Iris pigment epithelial cell (primary cell): ENCODE data around the gene SPINK1.
"Not testable (repeated sequence)": the region's sequence is repeated elsewhere in the genome, so short reads cannot be mapped to it uniquely, and the experiment has no call there.

Experiments
- DNase-seq: peaks from one replicate; pipeline ENCODE4 v3.0.0-alpha.2; 2011; ENCODE audit warnings: low read depth

Gene SPINK1

DNA sequence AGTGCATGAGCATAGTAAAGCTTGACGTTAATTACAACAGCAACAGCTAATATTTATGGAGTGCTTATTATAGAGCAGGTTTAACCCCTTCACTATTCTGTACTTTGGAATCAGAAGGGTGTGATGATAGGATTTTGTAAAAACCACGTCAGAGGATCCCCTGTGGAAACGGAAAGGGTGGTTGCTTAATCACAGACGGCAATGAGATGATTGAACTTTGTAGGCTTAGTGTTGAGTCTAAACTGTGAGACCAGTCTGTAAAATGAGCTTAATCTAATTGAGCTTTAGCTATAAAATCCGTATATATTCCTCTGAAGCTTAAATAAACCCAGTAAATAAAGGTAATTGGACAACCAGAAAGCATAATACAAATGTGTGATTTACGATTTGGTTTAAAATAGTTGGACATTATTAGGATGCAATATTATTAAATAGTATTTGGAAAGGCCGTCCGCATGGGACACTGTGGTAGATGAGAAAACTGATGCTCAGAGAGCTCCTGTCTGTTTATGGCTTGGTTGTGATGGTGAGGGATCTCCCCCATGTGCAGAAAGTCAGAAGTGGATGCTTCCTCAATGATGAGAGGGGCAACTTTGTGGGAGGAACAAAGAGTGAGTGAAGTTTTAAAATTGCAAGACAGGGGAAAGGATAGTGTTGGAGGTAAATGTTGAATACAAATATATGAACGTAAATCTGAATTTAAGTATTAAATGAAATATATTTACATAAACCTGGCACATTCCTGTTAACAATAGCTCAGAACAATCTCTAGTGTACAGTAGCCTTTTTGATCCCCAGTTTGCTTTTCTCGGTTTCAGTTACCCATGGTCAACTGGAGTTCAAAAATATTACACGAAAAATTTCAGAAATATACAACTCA lies 23.7 kb upstream of the SPINK1 start:
- no peak for DNase-seq

DNA sequence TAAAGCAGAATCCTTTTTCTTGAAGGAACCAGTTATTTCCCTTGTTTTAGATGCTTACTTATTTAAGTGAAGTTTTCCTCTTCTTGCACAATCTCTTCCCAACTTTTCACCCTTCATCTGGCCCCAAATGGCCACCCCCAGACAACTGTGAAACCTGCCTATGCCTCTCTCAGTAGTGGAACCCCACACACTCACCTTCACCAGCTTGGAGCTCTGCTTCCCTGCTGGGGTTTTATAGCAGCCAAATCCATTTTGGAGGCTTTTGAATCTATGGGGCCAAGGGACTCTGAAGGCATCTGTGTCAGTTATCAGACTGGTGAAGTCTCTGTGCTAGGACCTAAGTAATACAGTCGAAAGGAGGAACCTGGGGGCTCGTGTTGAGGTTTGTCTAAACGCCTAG lies 22.9 kb upstream of the SPINK1 start:
- no peak for DNase-seq

DNA sequence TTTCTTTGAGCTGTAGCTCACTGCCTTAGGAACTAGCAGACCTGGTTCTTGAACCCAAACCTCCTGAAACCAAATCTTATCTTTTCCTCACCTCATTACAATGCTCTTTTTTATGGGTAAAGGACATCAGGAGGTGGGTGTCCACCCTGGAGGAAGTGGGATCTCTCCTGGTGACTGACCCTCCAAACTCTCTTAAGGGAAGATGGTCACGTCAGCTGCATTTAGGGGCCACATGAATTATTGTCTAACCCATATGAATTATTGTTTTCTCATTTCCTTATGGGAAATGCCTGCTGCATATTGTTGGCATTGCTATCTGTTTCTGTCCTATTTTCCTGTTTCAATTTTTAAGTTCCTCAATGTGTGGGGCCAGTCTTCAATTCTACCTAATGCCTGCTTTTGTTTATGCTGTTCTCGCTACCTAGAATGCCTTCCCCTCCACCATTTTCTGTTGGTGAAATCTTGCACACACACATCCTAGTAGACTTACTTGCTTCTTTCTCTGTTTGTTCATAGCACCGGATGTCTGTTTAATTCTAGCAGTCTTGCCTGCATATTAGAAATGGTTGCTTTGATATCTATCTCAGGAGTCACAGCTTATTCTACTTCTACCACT lies 22.0 kb upstream of the SPINK1 start:
- DNase-seq: no peak

DNA sequence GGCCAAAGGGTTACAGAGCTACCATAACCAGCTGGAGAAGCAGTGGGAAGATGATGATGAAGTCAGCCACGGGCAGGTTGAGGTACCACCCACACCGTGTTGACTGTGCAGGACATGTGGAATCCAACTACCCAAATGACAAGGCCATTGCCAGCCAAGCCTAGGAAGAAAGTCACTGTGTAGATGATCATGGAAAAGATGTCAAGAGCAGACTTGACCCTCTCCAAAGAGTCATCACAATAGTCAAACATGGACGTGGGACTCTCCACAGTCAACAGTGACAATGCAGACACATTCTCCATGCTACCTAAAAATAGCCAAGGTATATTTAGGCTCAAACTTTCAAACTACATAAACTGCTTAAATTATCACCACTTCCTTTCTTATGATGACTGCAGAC lies 20.9 kb upstream of the SPINK1 start:
- no peak for DNase-seq

DNA sequence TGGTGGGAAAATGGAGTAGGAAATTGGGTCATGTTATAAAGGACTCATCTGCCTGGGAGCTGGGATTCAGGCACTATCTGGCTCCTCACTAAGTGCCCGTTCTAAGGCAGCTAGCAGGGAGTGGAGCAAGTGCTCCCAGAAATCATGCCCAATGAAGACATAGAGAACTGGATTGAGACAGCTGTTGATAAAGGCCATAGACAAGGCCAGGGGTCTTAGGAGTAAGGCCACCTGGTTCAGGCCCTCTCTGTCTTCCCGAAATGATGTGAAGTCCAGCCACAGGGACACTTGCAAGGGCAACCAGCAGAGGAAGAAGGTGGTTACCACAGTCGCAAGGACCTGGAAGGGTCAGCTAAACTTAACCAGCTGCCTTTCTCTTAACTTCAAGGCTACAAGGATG lies 20.1 kb upstream of the SPINK1 start:
- no peak for DNase-seq

DNA sequence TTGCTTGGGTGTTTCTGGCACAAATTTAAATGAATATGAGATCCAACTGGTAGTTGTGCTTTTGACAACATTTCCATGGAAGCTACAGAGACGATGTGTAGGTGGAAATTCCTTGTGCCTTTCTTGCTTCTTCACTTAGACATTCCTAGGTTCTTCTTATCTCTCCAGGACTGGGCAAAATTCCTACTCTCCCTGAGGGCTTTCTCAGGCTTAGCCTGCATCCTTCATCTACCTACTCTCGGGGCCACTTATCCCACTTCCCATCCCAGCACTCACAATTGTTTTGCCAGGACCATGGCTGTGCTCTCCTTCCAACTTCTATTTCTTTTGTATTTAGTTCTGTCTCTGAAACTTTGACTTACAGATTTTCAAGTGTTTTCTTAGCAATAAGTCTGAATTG lies 17.8 kb upstream of the SPINK1 start:
- DNase-seq: no peak

DNA sequence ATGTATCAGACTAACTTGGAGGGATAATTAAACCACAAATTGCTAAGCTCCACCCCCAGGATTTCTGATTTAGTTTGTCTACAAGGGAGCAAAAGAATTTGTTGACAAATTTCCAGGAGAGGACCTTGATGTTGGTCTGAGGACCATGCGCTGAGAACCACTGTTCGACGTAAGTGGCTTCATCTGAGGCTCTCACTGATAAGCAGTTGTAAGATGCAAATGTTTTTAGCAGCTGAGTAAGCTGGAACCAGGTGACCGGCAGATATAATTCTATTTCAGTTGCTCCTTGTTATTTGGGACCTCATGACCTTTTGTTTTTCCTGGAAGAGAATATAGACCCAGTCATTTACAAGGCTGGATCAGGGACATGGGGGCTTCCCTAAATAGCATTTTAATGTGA lies 14.1 kb upstream of the SPINK1 start:
- no peak for DNase-seq

DNA sequence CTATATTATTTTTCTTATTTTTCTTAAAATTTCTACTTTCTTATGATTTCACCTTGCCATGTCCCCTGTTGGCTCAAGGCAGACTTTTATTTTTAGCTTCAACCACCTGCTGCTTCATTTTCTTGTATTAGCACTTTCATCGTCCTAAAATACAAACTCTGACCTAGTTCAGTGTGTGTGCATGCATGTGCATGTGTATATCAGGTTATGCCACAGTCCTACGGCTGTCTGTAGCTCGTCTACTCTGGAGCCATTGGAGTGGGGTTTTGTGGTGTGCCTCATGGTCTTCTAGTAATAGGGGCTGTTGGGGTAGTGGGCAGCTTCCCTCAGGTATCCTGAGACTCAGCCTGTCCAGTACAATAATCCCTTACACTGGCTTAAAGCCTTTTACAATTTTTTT lies 13.4 kb upstream of the SPINK1 start:
- DNase-seq: no peak

DNA sequence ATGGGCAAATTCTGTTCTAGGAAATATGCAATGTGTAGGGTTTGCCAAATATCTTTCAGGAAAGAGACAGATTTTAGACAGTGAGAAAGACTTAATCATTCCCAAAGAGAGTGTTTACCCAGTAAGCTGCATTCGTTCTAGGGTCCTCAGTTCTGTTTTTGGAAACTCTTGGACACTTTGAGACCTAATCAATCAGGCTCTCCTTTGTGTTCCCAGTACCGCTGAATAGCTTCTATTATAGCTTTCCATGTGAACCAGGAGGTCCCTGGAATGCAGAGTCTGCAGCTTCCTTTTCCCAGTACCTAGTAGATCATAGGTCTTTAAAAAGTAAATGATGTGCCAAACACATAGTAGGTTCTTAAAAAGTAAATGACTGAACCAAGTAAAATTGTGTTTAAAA lies 11.4 kb upstream of the SPINK1 start:
- no peak for DNase-seq

DNA sequence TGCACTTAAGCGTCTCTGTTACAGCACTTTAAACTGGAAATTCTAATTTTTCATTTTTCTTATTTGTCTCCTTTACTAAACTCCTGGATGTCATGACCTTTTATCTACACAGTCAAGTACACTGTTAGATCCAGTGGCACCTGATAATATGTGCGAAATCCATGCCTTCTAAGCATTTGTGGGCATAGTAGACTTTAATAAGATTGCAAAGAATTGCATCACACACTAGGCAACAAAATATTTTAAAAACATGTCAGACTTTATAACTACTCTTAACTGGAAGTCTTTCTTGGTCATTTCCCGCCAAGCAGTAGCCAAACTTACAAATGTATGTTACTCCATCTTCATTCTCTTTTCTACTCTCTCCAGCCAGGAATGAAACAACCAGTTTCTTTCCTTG lies 5.0 kb upstream of the SPINK1 start:
- DNase-seq: no peak

DNA sequence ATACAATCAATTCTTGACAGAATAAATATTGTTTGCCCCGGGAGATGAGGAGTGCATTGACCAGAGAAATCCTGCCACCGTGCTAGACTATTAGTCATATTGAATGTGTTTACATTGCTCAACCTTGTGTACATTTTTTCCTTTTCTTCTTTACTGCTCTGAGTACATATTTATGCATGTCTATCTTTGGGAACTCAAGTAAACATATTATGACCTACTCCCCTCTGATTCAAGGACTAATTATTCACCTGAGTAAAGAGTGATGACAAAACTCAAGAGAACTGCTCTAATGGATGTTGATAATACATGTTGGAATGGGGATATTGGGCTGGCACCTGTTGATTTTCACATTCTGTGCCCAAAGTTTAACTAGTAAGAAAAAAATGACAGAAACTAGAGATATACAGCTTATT lies 3.9 kb upstream of the SPINK1 start:
- peak; percentile 72 for DNase-seq

DNA sequence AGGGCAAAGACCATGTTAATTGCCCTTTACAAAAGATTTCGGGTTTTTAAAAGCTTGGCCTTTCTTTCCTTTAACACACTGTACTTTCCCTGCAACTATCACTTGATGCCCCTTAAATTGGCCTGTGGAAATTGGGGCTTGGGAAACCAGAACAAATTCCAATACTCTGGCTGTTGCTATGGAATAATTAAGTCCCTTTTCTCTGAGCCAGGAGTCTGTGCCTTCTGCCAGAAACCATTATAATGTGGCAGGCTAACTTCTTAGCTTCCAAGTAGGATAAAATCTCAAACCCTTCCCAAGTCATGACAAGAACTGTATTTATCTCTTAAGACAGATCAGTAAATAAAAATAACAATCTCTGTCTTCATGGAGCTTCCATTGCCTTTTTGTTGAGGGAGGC lies 1.1 kb upstream of the SPINK1 start:
- no peak for DNase-seq

DNA sequence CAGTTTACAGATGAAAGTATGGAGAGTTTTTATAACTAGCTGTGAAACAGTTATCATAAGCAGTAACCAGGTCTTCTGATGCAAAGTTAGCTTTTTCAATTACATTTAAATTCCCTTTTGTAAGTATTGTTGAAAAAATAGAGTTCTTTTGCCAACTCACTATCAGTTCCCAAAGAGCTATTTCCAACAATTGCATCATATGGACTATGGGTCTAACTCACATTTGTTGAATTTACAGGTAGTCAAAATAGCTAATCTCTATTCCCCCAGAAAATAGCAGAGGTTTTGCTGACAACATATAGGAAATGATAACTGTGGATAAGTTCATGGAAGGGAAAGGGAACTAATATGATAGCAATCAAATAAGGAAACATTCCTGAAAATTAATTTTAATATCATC lies 1.4 kb downstream of the SPINK1 start:
- no peak for DNase-seq

DNA sequence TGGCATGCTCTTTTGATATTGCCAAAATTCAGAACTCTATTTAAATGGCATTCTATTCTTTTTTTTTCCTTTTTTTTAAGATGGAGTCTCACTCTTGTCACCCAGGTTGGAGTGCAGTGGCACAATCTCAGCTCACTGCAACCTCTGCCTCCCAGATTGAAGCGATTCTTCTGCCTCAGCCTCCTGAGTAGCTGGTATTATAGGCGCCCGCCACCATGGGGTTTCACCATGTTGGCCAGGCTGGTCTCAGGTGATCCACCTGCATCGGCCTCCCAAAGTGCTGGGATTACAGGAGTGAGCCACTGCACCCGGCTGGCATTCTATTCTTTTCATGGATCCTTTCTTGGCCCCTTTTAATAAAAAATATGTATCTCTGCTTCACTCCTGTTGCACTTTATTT lies 4.5 kb downstream of the SPINK1 start:
- DNase-seq: not testable (repeated sequence)

DNA sequence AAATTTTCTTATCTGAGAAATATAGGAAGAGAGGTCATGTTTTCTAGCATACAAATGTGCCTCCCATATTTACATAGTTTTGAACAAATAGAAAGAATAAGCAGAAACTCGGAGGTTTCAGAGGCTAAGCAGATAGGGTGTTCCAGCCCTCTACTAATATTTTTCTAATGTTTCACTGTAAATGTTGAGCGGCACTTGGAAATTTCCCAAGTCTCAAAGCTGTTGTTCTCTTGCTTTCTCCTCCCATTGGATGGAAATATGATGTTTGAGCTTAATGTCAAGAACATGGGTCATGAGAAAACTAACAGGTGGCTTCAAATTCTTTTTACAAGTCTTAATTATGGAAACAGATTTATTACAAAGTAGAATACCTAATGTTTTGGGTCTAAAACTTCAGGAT lies 5.1 kb downstream of the SPINK1 start:
- DNase-seq: no peak

DNA sequence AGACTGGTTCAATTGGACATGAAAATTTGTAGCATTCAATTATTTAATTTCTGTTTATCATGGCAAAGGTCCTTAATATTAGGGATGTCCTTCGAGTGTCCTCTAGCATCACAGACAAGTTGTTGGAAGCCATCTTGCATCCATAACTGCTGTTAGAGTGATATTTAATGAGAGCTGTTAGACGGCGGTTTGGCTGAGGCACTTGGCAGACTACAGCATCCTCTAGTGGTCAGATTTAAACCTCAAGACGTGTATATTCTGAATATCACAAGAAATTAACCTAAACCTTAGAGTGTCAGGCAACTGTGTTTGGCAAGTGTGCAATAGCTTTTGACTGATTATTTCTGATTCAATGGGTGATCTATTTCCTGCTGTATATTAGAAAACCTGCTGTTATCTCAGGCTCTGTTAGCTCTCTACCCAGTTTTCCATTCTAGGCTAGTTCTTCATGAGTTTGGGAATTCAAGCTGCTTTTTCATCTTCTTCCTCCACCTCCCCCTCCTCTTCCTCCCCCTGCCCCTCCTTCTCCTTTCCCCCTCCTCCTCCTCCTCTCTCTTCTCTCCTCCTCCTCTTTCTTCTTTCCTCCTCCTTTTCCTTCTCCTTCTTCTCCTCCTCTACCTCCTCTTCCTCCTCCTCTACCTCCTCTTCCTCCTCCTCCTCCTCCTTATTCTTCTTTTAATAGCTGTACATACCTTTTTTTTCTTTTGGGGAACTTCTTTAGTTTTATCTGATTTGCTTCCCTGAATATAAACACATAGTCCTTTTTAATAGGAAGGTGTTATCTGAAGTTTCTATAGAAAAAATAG lies 8.6 kb downstream of the SPINK1 start:
- DNase-seq: peak; percentile 74

DNA sequence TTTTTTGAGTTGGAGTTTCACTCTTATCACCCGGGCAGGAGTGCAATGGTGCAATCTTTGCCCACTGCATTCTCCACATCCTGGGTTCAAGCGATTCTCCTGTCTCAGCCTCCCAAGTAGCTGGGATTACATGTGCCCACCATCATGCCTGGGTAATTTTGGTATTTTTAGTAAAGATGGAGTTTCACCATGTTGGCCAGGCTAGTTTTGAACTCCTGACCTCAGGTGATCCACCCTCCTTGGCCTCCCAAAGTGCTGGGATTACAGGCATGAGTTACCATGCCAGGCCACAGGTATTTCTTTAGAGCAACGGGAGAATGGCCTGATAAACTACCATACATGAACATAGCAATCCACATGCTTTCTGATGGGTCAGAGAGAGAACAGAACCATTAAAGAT lies 9.2 kb downstream of the SPINK1 start:
- DNase-seq: not testable (repeated sequence)

DNA sequence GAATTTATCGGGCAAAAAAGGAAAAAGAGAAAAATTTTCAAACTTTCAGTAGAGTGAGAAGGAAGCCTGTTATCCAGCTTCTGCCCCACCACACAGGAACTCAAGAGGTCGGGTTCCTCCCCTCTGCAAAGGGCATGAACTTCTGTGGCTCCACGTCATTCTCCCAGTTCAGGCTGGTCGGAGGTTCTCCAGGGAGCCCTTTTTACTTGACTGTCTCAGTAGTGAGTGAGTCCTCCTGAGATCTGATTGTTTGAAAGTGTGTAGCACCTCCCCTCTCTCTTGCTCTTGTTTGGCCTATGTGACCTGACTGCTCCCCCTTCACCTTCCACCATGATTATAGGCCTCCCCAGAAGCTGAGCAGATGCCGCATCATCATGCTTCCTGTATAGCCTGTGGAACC lies 9.7 kb downstream of the SPINK1 start:
- no peak for DNase-seq

DNA sequence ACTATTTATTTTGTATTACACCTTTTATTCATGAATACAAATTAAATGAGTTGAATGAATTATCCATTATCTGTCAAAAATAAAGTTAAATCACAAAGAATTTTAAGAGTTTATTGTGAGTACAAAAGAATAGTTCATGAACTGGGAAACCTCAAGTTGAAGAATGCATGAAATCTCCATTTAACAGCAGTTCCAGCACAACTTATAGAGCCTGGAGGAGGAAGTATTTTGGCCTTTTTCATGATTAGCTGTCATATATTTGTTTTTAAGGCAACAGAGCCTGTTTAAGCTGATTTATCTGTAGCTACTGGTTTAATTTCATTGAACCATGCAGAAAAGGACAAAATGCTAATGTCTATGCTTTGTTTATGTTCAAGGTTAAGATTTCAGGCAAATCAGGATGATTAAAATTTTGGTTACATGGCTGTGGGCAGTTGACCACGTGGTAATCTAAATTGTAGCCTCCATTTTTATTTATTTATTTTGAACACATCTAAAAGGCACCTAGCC lies 12.2 kb downstream of the SPINK1 start:
- no peak for DNase-seq

DNA sequence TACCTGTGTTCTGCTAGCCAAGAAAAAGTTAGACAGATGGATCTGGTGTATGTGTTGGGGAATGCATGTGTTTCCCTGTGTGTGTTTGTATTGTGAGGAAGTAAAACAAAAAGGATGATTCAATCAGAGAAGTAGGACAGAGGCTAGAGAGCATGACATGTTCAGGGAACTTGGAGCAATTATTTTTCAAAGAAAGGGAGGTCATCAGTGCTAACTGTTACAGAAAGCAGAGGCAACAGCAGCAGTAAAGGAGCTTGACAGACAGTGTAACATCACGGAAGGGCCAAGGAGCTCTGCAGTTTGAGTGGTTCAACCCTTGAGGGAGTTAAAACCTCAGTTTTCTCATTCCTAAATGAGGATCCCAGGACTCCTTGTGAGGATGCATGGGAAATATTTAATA lies 13.2 kb downstream of the SPINK1 start:
- DNase-seq: no peak

DNA sequence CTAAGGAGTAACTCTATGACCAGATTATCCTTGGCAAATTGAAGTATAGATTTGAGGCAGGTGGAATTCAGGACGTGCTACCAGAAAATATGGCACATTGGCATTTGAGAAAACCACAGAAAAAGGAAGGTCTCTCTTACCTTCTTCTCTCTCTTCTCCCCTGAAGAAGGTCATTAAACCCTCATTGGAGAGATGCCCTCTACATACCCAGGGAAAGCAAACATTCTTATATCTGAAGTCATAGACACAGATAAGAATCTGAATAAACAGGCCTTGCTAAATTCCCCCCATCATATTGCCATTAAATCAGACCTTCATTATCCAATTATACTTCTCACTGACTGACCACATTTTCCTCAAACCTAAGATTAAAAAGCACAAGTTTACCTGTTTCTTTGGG lies 17.8 kb downstream of the SPINK1 start:
- DNase-seq: no peak

DNA sequence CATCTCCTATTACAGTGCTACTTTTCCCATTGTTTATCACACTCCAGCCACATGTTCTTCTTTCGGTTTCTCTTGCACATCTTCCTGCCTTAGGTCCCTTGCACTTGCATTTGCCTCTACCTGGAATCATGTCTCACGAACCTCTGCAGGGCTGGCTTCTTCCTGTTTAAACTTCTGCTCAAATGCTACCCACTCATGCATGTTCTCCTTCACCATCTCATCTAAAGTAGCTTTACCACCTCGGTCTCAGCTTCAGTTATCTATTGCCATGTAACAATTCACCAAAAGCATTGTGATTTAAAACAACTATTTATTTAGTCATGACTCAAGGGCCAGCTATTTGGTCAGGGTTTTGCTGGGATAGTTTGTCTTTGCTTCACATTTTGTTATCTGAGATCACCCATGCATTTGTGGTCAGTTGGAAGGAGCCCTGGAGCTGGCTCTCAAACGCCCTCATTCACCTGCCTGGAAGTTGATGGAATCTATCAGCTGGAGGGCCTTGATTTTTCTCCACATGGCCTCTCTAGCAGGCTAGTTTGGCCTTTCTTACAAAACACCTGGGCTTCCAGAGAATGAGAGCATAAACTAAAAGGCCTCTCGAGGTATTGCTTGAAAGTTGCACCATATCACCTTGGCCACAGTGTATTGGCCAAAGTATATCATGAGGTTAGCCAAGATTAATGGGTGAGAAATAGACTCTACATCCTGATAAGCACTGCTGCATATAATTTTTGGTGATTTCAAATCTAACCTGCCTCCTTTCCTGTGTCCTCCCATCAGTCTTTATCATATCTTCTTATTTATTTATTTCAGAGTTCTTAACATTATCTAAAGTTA lies 21.4 kb downstream of the SPINK1 start:
- peak; percentile 39 for DNase-seq
